Measurements from ENCODE around the gene SLC45A2.
"Not testable (repeated sequence)": the region's sequence is repeated elsewhere in the genome, so short reads cannot be mapped to it uniquely, and the experiment has no call there.

SLC45A2 gene

GRCh38 chr5:33984671-33985124 lies at the start of gene SLC45A2:
TSS of gene SLC45A2 (minus strand) at chr5:33984693. CDS start at chr5:33984583, 110 bp downstream.
- DNase-seq, result no peak

GRCh38 chr5:34031966-34032365 lies 47.5 kb upstream of the SLC45A2 start:
- DNase-seq, result no peak

- no peak for DNase-seq
Observed at GRCh38 chr5:34031117-34031516, 46.6 kb upstream of the SLC45A2 start.

GRCh38 chr5:34030585-34030984 lies 46.1 kb upstream of the SLC45A2 start:
- not testable (repeated sequence) for DNase-seq

GRCh38 chr5:34030048-34030447 lies 45.6 kb upstream of the SLC45A2 start:
- DNase-seq, result no peak

- DNase-seq, result no peak
Observed at GRCh38 chr5:34028349-34028748, 43.9 kb upstream of the SLC45A2 start.

GRCh38 chr5:34026089-34026761 lies 41.7 kb upstream of the SLC45A2 start:
- no peak for DNase-seq

- peak; percentile 88 for DNase-seq
Observed at GRCh38 chr5:34022121-34022705, 37.7 kb upstream of the SLC45A2 start.

- no peak for DNase-seq
Observed at GRCh38 chr5:34021334-34021733, 36.8 kb upstream of the SLC45A2 start.

GRCh38 chr5:34020726-34021125 lies 36.2 kb upstream of the SLC45A2 start:
- DNase-seq, result no peak

- no peak for DNase-seq
Observed at GRCh38 chr5:34017254-34017653, 32.8 kb upstream of the SLC45A2 start.

- DNase-seq, result no peak
Observed at GRCh38 chr5:34016750-34017149, 32.3 kb upstream of the SLC45A2 start.

GRCh38 chr5:34016222-34016621 lies 31.7 kb upstream of the SLC45A2 start:
- no peak for DNase-seq

- DNase-seq, result no peak
Observed at GRCh38 chr5:34015120-34015822, 30.8 kb upstream of the SLC45A2 start.

GRCh38 chr5:34014626-34015025 lies 30.1 kb upstream of the SLC45A2 start:
- DNase-seq, result no peak

- DNase-seq, result no peak
Observed at GRCh38 chr5:34013547-34013946, 29.1 kb upstream of the SLC45A2 start.

- DNase-seq, result no peak
Observed at GRCh38 chr5:34012791-34013190, 28.3 kb upstream of the SLC45A2 start.

- no peak for DNase-seq
Observed at GRCh38 chr5:34011536-34011935, 27.0 kb upstream of the SLC45A2 start.

- not testable (repeated sequence) for DNase-seq
Observed at GRCh38 chr5:34010146-34010545, 25.7 kb upstream of the SLC45A2 start.

GRCh38 chr5:34009610-34010009 lies 25.1 kb upstream of the SLC45A2 start:
- no peak for DNase-seq

GRCh38 chr5:34008802-34009201 lies 24.3 kb upstream of the SLC45A2 start:
- no peak for DNase-seq

- peak; percentile 96 for DNase-seq
Observed at GRCh38 chr5:34007621-34008600, 23.4 kb upstream of the SLC45A2 start, which contains the start of gene AMACR. TSS of gene AMACR (minus strand) at chr5:34008050. CDS start at chr5:34008019, 31 bp downstream.

- no peak for DNase-seq
Observed at GRCh38 chr5:34007201-34007620, 22.7 kb upstream of the SLC45A2 start.

Data from activated CD4-positive, alpha-beta T cell treated with anti-CD3 and anti-CD28 coated beads, Interleukin-10, Interleukin-2, amounts not matched to agents 100 ng/mL and 50 ng/mL, durations not matched to agents 16 hours and 8 hours (primary cell).